OCI-LY7 (cell line): ENCODE results near the gene SLC25A26.

Source experiments
- EZH2phosphoT487 ChIP-seq: fragments of 200-600 bp; sonication (generic); IDR thresholded peaks from 2 replicates; pipeline ENCODE4 v1.6.1; 2018; ENCODE audit warnings: low read depth, borderline replicate concordance, mild to moderate bottlenecking, mixed run types, antibody characterized with exemption, low read length, moderate library complexity, mixed read lengths
- TF ChIP-seq, protein P1 (sequence below): fragments of 200-600 bp; sonication (generic); conservative IDR thresholded peaks from 2 replicates; pipeline ENCODE4 v1.5.1; 2014; ENCODE audit warnings: mild to moderate bottlenecking, antibody characterized with exemption, low read length, moderate library complexity, mixed read lengths

DNA sequence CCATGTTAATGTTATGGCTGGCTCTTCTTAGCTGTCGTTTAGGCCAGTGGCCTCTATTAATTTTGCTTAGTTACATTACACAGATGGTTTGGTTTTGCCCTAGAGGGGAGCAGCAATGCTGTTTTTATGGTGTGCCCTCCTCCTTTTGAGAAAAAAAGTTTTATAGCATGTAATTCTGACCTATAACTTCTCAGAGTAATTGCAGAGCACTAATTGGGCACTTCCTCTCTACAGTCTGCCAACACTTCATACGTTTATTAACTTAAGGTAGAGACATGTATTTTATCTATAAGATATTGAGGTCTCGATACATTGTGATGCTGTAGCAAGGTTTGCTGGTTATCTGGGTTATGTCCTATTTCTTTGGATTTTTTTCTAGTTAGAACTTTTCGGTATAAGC lies 12.2 kb downstream of the SLC25A26 start:
- TF ChIP-seq, protein P1, sequence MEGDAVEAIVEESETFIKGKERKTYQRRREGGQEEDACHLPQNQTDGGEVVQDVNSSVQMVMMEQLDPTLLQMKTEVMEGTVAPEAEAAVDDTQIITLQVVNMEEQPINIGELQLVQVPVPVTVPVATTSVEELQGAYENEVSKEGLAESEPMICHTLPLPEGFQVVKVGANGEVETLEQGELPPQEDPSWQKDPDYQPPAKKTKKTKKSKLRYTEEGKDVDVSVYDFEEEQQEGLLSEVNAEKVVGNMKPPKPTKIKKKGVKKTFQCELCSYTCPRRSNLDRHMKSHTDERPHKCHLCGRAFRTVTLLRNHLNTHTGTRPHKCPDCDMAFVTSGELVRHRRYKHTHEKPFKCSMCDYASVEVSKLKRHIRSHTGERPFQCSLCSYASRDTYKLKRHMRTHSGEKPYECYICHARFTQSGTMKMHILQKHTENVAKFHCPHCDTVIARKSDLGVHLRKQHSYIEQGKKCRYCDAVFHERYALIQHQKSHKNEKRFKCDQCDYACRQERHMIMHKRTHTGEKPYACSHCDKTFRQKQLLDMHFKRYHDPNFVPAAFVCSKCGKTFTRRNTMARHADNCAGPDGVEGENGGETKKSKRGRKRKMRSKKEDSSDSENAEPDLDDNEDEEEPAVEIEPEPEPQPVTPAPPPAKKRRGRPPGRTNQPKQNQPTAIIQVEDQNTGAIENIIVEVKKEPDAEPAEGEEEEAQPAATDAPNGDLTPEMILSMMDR, result no peak
- no peak for TF ChIP-seq EZH2phosphoT487
